ENCODE results near the gene PCBP1.
"Not testable (repeated sequence)": the region's sequence is repeated elsewhere in the genome, so short reads cannot be mapped to it uniquely, and the experiment has no call there.

The PCBP1 gene

GRCh38 chr2:70086838-70087701 lies at the start of gene PCBP1:
PCBP1 (plus strand) TSS chr2:70087477; CDS start chr2:70087744, 267 bp downstream.
- peak; percentile 92 for DNase-seq

- DNase-seq = no peak
Observed at GRCh38 chr2:70039366-70039765, 47.9 kb upstream of the PCBP1 start.

GRCh38 chr2:70041663-70042062 lies 45.6 kb upstream of the PCBP1 start:
- DNase-seq = peak; percentile 61

DNA sequence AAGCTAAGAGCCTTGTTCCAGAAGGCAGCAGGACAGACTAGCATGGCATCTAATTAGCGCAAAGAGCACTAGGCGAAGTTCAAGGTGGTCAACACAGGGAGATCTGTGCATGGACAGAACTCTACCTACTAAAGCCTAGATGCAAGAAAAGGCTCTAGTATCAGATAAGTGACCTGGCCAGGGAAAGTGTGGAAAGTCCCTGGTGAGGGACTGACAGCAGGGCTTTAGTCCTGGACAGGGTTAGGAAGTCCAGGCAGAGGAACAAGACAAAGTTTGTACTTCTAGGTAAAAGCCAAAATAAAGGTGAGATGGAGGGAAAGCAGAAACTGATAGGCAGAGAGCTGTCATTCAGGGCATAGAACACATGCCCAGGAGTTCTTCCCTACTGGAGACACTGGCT lies 45.0 kb upstream of the PCBP1 start:
- DNase-seq = no peak

DNA sequence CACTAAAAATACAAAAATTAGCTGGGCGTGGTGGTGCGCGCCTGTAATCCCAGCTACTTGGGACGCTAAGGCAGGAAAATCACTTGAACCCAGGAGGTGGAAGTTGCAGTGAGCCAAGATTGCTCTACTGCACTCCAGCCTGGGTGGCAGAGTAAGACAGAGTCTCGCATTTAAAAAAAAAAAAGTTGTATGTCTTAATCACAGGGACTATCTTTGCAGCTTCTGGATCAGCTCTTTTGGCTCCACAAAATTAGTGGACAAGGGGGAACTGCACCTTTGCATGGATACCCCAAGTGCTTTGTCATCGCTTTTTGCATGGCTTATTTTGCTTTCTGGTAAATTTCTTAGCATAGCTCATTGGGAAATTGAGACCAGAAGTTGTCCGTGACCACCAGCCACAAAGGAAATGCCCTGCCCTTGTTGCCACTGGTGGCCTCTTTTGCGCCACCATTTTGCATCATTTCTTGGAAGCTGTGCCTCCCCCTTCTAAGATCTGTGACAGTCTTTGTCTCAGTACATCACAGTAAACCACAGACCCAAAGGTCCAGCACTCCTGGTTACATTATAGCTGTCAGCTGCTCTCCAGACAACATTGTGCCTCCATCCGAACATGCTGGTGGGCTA lies 43.9 kb upstream of the PCBP1 start:
- no peak for DNase-seq

DNA sequence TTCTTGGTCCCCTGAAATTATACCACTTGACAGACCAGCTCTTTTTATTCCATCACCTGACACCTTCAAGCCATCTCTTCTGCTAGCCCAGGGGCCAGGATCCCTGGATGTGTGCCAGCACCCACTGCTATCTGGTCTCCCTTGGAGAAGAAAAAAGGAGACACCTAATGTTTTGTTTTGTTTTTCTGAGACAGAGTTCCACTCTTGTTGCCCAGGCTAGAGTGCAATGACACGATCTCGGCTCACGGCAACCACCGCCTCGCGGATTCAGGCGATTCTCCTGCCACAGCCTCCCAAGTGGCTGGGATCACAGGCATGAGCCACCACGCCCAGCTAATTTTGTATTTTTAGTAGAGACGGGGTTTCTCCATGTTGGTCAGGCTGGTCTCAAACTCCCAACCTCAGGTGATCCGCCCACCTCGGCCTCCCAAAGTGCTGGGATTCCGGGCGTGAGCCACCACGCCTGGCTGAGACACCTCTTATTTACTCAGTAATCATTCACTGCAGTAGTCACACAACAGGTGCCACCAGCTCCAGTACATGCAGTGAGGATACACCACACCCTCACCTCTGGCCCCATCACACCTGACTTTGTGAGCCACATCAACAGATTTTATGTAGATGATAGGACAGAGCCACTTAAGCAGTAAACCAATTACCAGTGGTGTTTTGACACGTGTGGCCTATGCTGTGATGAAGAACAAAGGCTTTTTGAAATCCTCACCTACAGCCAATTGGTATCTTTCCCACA lies 42.8 kb upstream of the PCBP1 start:
- DNase-seq = no peak

DNA sequence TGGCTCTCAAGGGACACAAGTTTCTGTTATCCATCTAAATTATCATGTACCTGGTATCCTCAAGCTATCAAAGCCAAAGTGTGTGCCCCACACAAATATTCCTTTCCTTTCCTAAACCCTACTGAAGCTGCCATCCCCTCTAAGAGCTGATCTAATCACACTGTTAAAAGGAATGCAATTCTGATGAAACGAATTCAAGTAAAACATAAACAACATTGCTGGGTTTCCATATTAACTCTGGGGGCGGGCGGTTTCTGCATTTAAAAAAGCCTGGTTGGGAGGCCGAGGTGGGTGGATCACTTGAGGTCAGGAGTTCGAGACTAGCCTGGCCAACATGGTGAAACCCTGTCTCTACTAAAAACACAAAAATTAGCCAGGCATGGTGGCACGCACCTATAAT lies 41.9 kb upstream of the PCBP1 start:
- no peak for DNase-seq

GRCh38 chr2:70045932-70046331 lies 41.3 kb upstream of the PCBP1 start:
- no peak for DNase-seq

GRCh38 chr2:70046534-70046933 lies 40.7 kb upstream of the PCBP1 start:
- no peak for DNase-seq

DNA sequence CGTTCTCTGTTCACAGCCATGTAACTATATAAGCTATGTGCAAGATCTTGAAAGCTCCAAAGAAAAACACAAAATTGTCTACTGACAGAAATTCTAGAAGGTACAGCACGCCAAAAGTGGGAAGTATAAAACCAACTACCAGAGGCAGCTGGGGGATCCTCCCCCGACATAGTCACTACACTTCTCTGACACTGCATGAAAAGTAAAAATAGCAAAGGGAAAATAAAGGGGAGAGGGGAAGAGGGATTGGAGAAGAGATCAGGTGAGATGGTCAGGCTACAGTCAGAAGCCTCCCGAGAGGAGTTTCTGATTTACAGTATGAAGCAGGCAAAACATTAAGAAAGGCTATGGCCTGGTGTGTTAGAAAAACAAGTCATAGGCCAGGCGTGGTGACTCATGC lies 39.8 kb upstream of the PCBP1 start:
- no peak for DNase-seq

DNA sequence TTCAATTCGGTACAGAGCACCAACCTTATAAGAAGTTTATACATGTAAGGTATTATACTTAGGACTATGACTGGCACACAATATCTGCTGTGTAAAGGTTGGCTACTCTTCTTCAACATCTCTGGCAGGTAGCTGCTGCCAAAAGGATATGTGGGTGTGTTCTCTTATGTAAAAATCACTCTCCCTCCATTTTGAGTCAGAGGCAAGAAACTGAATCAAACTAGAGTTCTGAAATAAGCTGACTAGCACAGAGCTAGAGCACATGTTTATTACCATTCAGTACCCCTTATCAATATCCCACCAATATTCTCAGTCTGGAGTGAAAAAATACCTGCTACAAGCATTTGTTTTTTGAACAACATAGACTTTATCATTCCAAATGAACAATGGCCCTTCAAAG lies 38.0 kb upstream of the PCBP1 start:
- no peak for DNase-seq

GRCh38 chr2:70050631-70051425 lies 36.4 kb upstream of the PCBP1 start:
- DNase-seq = no peak

DNA sequence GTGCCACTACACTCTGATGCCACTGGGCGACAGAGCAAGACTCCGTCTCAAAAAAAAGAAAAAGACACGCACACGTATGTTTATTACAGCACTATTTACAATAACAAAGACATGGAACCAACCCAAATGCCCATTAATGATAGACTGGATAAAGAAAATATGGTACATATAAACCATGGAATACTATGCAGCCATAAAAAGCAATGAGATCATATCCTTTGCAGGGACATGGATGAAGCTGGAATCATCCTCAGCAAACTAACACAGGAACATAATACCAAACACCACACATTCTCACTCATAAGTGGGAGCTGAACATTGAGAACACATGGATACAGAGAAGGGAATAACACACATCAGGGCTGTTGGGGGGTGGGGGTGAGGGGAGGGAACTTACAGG lies 32.0 kb upstream of the PCBP1 start:
- DNase-seq = not testable (repeated sequence)

DNA sequence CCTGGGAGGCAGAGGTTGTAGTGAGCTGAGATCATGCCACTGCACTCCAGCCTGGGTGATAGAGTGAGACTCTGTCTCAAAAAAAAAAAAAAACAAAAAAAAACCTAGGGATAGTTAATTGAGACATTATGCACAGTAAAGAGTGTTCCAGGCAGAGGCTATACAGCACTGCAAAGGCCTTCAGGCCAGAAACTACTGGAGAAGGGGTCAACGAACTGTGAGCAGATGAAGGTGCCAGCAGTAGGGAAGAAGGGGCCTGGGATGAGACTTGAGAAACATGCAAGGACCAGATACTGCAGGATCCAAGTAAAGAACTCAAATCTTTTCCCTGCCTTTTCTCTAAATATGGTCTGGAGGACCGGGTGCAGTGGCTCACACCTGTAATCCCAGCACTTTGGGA lies 26.0 kb upstream of the PCBP1 start:
- no peak for DNase-seq

- DNase-seq = no peak
Observed at GRCh38 chr2:70062270-70062669, 25.0 kb upstream of the PCBP1 start.

DNA sequence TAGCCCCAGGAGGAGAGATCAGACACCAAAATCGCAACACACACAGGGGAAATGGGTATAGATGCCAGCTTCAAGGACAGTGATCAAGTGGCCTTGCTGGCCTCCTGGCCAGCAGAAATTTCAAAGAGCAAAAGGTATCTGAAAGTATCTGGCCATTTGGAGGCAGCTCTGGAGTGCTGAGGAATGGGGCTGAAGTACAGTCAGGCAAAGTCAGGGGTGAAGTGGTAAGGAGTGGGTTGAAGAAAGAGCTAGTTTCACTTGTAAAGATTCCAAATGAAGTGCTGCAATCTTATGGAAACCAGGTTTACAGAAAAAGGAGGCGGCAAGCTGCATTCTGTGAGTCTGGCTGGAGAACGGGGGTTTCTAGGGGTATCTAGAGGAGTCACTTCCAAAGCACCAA lies 19.2 kb upstream of the PCBP1 start:
- no peak for DNase-seq

GRCh38 chr2:70069049-70069448 lies 18.2 kb upstream of the PCBP1 start:
- DNase-seq = no peak

DNA sequence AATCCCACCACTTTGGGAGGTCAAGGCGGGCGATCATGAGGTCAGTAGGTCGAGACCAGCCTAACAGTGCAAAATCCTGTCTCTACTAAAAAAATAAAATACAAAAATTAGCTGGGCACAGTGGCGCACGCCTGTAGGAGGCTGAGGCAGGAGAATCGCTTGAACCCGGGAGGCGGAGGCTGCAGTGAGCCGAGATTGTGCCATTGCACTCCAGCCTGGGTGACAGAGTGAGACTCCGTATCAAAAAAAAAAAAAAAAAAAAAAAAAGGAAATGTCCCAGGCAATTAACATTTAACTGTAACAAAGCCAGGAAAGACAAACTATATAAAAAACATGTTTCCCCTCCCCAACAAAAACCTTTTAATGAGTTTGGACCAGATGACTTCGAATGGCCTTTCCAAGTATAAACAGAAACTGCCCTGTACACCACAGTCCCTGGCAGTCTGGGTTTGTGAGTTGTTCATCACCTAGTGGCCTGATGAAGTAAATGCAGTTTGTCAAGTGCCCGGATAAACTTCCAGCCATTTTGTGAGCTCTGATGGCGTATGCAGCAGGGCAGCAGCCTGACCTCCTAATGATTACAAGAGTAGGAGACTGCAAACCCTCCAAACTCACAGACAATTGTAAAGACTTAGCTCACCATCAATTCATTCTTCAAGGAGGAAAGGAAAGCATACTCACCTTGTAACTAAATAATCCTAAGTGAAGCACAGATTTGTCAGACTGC lies 16.6 kb upstream of the PCBP1 start:
- DNase-seq = peak; percentile 81

- DNase-seq = no peak
Observed at GRCh38 chr2:70073493-70073892, 13.8 kb upstream of the PCBP1 start.

DNA sequence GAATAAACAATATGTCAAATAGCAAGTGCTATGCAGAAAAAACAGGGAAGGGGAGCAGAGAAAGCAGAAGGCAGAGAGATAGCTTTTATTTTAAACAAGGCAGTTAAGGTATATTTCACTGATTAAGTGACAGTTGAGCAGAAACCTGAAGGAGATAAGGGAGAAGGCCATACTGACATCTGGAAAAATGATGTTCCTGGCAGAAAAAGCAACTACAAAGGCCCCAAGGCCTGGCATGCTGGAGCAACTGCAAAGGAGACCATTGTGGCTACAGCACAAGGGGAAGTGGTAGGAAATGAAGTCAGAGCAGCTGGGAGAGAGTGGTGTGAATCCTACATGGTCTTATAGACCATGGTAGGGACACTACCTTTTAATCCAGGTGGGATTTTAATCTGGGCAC lies 8.9 kb upstream of the PCBP1 start:
- no peak for DNase-seq

DNA sequence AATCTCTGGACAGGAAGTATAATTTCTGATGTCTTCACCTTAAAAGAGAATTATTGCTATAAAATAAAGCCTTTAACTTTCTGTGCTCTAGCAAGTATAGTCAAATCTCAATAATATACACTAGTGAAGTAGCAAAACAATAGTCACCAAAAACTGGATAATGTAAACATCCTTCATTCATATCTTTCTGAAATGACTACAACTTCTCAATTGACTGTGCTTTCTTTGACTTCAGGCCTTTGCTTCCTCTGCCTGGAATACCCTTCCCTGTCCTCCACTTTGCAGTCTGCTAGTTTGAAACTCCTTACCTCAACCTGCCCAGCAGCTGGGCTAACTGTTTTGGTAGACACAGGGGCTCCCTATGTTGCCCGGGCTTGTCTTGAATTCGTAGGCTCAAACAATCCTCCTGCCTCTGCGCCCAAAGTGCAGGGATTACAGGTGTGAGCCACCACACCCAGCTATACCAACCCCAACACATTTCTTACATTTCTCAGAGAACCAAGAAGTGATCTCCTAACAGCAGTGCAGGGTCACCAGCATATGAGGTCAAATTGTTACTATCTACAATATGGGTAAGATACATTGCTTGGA lies 6.6 kb upstream of the PCBP1 start:
- no peak for DNase-seq

GRCh38 chr2:70081221-70081620 lies 6.1 kb upstream of the PCBP1 start:
- DNase-seq = no peak

Data from EL (cell line).